GM12878 (cell line): Measurements from ENCODE around the gene ATP2A3. TPM values are rescaled to one million over a fixed set of nuclear protein-coding genes. Genes with fewer than 3 reads are reported as not detected.

ENCODE experiments used
- ATAC-seq: fragments of 200-7000 bp; cut with Tn5 transposase; 3 replicates; pipeline ENCODE4 v1.9.1; 2020; ENCODE audit warnings: mild to moderate bottlenecking, moderate library complexity
- BruUV-seq: library from RNA; stranded (reverse); fragments of 400-500 nt; replicated peaks from 2 replicates; lab custom pipeline; 2021; lab: Mats Ljungman, UMichigan
- CTCF ChIA-PET: fragments of 300-600 bp; sonication (Branson Sonifier 250); formaldehyde crosslinking; extraction: SDS; loops from one replicate; lab custom pipeline; 2021; ENCODE audit warnings: inconsistent platforms; lab: Yijun Ruan, JAX
- POLR2A ChIA-PET: fragments of 350-600 bp; formaldehyde crosslinking; extraction: SDS; loops from one replicate; lab custom pipeline; 2021; ENCODE audit warnings: inconsistent platforms; lab: Charles Lee
- RAD21 ChIA-PET: fragments of 300-600 bp; sonication (Branson Sonifier 250); formaldehyde crosslinking; loops from one replicate; lab custom pipeline; 2023; ENCODE audit warnings: antibody characterized with exemption; ENCODE audit not compliant: unreplicated experiment; lab: Charles Lee
- SMC1A ChIA-PET: fragments of 300-600 bp; sonication (Branson Sonifier 250); formaldehyde crosslinking; loops from one replicate; lab custom pipeline; 2023; ENCODE audit not compliant: unreplicated experiment, uncharacterized antibody; lab: Charles Lee
- DNase-seq: peaks from one replicate; pipeline ENCODE4 v3.0.0-alpha.2; 2011; ENCODE audit warnings: low read depth, low spot score
- FAIRE-seq: peaks from 3 replicates; lab custom pipeline; 2011; peaks lifted over from hg19 to GRCh38; lab: Jason Lieb, UNC
- H2AFZ ChIP-seq: 2 replicates; pipeline ENCODE4 v1.6.0; 2011; ENCODE audit warnings: low read depth, low read length, control low read depth; ENCODE audit not compliant: control insufficient read depth
- H3K27ac ChIP-seq: 2 replicates; pipeline ENCODE4 v1.5.1; 2011; ENCODE audit warnings: control low read depth; ENCODE audit not compliant: control insufficient read depth, insufficient read depth
- H3K27me3 ChIP-seq, 2 experiments: replicated peaks in 1 of 2; 2 replicates each; pipeline versions ENCODE4 v1.6.0 to v1.6.1; 2011; ENCODE audit warnings: low read length in 1 of 2; ENCODE audit not compliant: control insufficient read depth in 2 of 2, insufficient read depth in 2 of 2
- H3K36me3 ChIP-seq, 2 experiments: 2 replicates each; pipeline ENCODE4 v1.5.1; 2011; ENCODE audit warnings: low read length in 1 of 2; ENCODE audit not compliant: control insufficient read depth in 2 of 2, insufficient read depth in 2 of 2
- H3K4me1 ChIP-seq: 2 replicates; pipeline ENCODE4 v1.6.1; 2011; ENCODE audit warnings: mild to moderate bottlenecking, low read length, moderate library complexity, mixed read lengths; ENCODE audit not compliant: control insufficient read depth, insufficient read depth
- H3K4me2 ChIP-seq: 2 replicates; pipeline ENCODE4 v1.6.0; 2011; ENCODE audit warnings: control low read depth; ENCODE audit not compliant: control insufficient read depth, insufficient read depth
- H3K4me3 ChIP-seq: fragments of 200-600 bp; sonication (generic); 2 replicates; pipeline ENCODE4 v1.5.1; 2016
- H3K79me2 ChIP-seq: 2 replicates; pipeline ENCODE4 v1.6.0; 2011; ENCODE audit warnings: low read length; ENCODE audit not compliant: control insufficient read depth, insufficient read depth
- H3K9ac ChIP-seq: 2 replicates; pipeline ENCODE4 v1.8.0; 2011; ENCODE audit warnings: low read length, control low read depth, mixed read lengths; ENCODE audit not compliant: control insufficient read depth, insufficient read depth
- H3K9me3 ChIP-seq: replicated peaks from 3 replicates; pipeline ENCODE4 v1.5.1; 2011; ENCODE audit warnings: mild to moderate bottlenecking, low read length; ENCODE audit not compliant: control insufficient read depth, insufficient read depth
- H4K20me1 ChIP-seq: 2 replicates; pipeline ENCODE4 v1.6.0; 2011; ENCODE audit not compliant: control insufficient read depth, insufficient read depth
- BCL11A ChIP-seq: IDR thresholded peaks from 2 replicates; pipeline ENCODE4 v1.6.1; 2011; ENCODE audit warnings: low read depth, low read length
- BMI1 ChIP-seq: fragments of 450-650 bp; IDR thresholded peaks from 2 replicates; pipeline ENCODE4 v1.6.1; 2016; ENCODE audit warnings: mild to moderate bottlenecking, moderate library complexity, borderline replicate concordance
- HDAC6 ChIP-seq: fragments of 200-600 bp; sonication (generic); IDR thresholded peaks from one replicate; pipeline ENCODE4 v1.8.0; 2017; ENCODE audit warnings: antibody characterized with exemption; ENCODE audit not compliant: unreplicated experiment
- NBN ChIP-seq: fragments of 450-650 bp; IDR thresholded peaks from 2 replicates; pipeline ENCODE4 v1.6.1; 2016
- NFIC ChIP-seq: IDR thresholded peaks from 2 replicates; pipeline ENCODE4 v1.6.1; 2012; ENCODE audit warnings: low read depth, mild to moderate bottlenecking, inconsistent platforms, low read length, moderate library complexity
- NR2C1 ChIP-seq: fragments of 450-650 bp; IDR thresholded peaks from 2 replicates; pipeline ENCODE4 v1.6.1; 2017; ENCODE audit warnings: antibody characterized with exemption, mild to moderate bottlenecking, moderate library complexity
- SMAD5 ChIP-seq: IDR thresholded peaks from 2 replicates; pipeline ENCODE4 v1.6.1; 2016; ENCODE audit warnings: antibody characterized with exemption, low read depth
- SREBF2 ChIP-seq: IDR thresholded peaks from 2 replicates; pipeline ENCODE4 v1.6.1; 2012; ENCODE audit warnings: mild to moderate bottlenecking, low read length
- STAT3 ChIP-seq: IDR thresholded peaks from 2 replicates; pipeline ENCODE4 v1.6.1; 2011; ENCODE audit warnings: low read depth, low read length, improper control_type of control experiment
- TCF12 ChIP-seq: IDR thresholded peaks from 2 replicates; pipeline ENCODE4 v1.6.1; 2011; ENCODE audit warnings: low read depth, mild to moderate bottlenecking, low read length
- TCF3 ChIP-seq: IDR thresholded peaks from 2 replicates; pipeline ENCODE4 v1.6.1; 2012; ENCODE audit warnings: low read depth, mild to moderate bottlenecking, low read length, borderline replicate concordance; ENCODE audit not compliant: insufficient read depth
- ZNF217 ChIP-seq: fragments of 450-650 bp; IDR thresholded peaks from 2 replicates; pipeline ENCODE4 v1.6.1; 2017; ENCODE audit warnings: antibody characterized with exemption, mild to moderate bottlenecking
- WGBS: methylation state at CpG from one replicate; pipeline ENCODE4 v1.1.6; 2016; ENCODE audit warnings: low lambda C conversion rate; ENCODE audit not compliant: insufficient replicate concordance, insufficient coverage; ENCODE audit errors: missing lambda C conversion rate; 5-methylcytosine and 5-hydroxymethylcytosine counted together
- in situ Hi-C: fragments of 300-500 bp; cut with MboI; formaldehyde crosslinking; loops from 9 replicates; pipeline ENCODE4 v1.14.3; 2018; ENCODE audit warnings: mixed read lengths
- intact Hi-C: fragments of 100-400 bp; cut with micrococcal nuclease; formaldehyde crosslinking; loops from one replicate; pipeline ENCODE4 v1.14.2; 2022; ENCODE audit not compliant: unreplicated experiment
- polyA plus RNA-seq, 11 experiments: library from polyadenylated mRNA; depleted of rRNA in 4 of 11; unstranded in 6 of 11; stranded (reverse) in 5 of 11; fragments of >200 nt; fragmentation: Nextera tagmentation in 4 of 11; fragmentation: Illumina TruSeq in 1 of 11; extraction: Ambion mirVana in 4 of 11; extraction: Trizol in 1 of 11; gene quantifications; 1 replicate in 1 of 11; 2 replicates in 10 of 11; pipeline versions ENCODE4 v1.2.1 to v1.2.3, GENCODE V29; 2011 to 2016; ENCODE audit warnings: inconsistent platforms in 2 of 11, missing spikeins in 2 of 11, low read depth in 1 of 11
- total RNA-seq, 4 experiments: library from RNA; depleted of rRNA in 3 of 4; stranded (reverse); fragments of >200 nt in 3 of 4; fragmentation: Illumina TruSeq in 1 of 4; extraction: Trizol in 1 of 4; gene quantifications; 2 replicates each; pipeline versions ENCODE4 v1.2.1 to v1.2.3, GENCODE V29; 2013 to 2021
- TF ChIP-seq, protein P1 (sequence below): fragments of 450-650 bp; IDR thresholded peaks from 2 replicates; pipeline ENCODE4 v1.6.1; 2016; ENCODE audit warnings: mild to moderate bottlenecking
- TF ChIP-seq, protein P2 (sequence below): IDR thresholded peaks from 2 replicates; pipeline ENCODE4 v1.6.1; 2011; ENCODE audit warnings: low read depth, low read length, improper control_type of control experiment, borderline replicate concordance
- TF ChIP-seq, protein P3 (sequence below): fragments of 450-650 bp; IDR thresholded peaks from 2 replicates; pipeline ENCODE4 v1.6.1; 2014; ENCODE audit warnings: mild to moderate bottlenecking
- TF ChIP-seq, protein P4 (sequence below), 3 experiments: IDR thresholded peaks in 2 of 3; conservative IDR thresholded peaks in 1 of 3; 2 replicates each; pipeline ENCODE4 v1.5.1; 2011; ENCODE audit warnings: low read depth in 3 of 3, low read length in 3 of 3, mild to moderate bottlenecking in 3 of 3, control low read depth in 2 of 3, moderate library complexity in 2 of 3, inconsistent platforms in 1 of 3, mixed read lengths in 1 of 3; ENCODE audit not compliant: control insufficient read depth in 2 of 3, insufficient read depth in 1 of 3; ENCODE audit errors: extremely low read depth in 1 of 3
- TF ChIP-seq, protein P5 (sequence below): fragments of 450-650 bp; IDR thresholded peaks from 2 replicates; pipeline ENCODE4 v1.6.1; 2017; ENCODE audit warnings: mild to moderate bottlenecking, moderate library complexity

The ATP2A3 gene
- total and polyA plus RNA-seq, 10 of the 15 experiments (the other 5 are each of a cell fraction or from before 2014, with no cell fraction given) = 1.0 to 99.2 (median 37.9) TPM

DNA sequence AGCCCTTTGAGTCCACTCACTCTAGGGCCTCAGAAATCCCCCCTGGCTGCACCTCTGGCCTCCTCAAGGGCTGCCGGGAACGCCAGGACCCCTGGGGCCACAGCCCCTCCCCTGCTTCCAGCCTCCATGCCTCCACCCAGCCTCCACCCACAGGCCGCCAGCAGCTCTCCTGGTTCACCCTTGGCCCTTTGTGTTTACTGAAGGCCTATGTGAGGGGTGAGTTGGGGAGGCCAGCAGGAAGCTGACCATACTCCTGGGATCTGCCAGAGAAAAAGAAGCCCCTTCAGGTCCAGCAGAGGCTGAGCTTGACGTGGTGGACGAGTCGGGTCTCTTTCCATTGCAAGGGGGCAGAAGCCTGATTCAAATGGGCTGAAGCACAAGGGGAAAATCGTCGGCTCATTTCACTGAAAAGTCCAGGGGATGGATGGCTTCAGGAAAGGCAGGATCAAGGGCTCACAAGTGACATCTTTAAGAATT is 18.3 kb upstream of the ATP2A3 start:
- Histone ChIP-seq H3K4me1 (peaks cover 12% of the 10 kb centered on the region), H2AFZ (no peak overlapping the region), H3K4me3 (no peak overlapping the region), H3K27ac (no peak overlapping the region), H3K36me3 (no peaks in the 10 kb centered on the region), H3K27me3 (no peaks in the 10 kb centered on the region), H3K4me2 (no peak overlapping the region), H3K79me2 (no peaks in the 10 kb centered on the region), H3K9ac (no peak overlapping the region), H3K9me3 (no peaks in the 10 kb centered on the region), H4K20me1 (no peaks in the 10 kb centered on the region)
- CTCF ChIA-PET = interaction anchor here (0.8 kb wide), 1 partner anchor 18 kb away, joined by 3 read pairs; no protein-coding TSS in a partner anchor
- ATAC-seq (no peak), DNase-seq (no peak), FAIRE-seq (no peak)
- POLR2A ChIA-PET = no interaction called here
- no TSS peak for BruUV-seq
- intact Hi-C loops (no loop called here), in situ Hi-C loops (no loop called here)
- RAD21 ChIA-PET = no interaction called here
- 66% methylated on average over 8 of the region's 8 CpGs for WGBS
- SMC1A ChIA-PET = no interaction called here
- TF ChIP-seq, protein P1, sequence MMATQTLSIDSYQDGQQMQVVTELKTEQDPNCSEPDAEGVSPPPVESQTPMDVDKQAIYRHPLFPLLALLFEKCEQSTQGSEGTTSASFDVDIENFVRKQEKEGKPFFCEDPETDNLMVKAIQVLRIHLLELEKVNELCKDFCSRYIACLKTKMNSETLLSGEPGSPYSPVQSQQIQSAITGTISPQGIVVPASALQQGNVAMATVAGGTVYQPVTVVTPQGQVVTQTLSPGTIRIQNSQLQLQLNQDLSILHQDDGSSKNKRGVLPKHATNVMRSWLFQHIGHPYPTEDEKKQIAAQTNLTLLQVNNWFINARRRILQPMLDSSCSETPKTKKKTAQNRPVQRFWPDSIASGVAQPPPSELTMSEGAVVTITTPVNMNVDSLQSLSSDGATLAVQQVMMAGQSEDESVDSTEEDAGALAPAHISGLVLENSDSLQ = no peak
- TF ChIP-seq, protein P2, sequence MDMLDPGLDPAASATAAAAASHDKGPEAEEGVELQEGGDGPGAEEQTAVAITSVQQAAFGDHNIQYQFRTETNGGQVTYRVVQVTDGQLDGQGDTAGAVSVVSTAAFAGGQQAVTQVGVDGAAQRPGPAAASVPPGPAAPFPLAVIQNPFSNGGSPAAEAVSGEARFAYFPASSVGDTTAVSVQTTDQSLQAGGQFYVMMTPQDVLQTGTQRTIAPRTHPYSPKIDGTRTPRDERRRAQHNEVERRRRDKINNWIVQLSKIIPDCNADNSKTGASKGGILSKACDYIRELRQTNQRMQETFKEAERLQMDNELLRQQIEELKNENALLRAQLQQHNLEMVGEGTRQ = no peak
- TF ChIP-seq, protein P3, sequence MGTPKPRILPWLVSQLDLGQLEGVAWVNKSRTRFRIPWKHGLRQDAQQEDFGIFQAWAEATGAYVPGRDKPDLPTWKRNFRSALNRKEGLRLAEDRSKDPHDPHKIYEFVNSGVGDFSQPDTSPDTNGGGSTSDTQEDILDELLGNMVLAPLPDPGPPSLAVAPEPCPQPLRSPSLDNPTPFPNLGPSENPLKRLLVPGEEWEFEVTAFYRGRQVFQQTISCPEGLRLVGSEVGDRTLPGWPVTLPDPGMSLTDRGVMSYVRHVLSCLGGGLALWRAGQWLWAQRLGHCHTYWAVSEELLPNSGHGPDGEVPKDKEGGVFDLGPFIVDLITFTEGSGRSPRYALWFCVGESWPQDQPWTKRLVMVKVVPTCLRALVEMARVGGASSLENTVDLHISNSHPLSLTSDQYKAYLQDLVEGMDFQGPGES = no peak
- TF ChIP-seq NR2C1 (no peak), TCF3 (no peak), STAT3 (no peak), HDAC6 (no peak), BMI1 (no peak), SREBF2 (no peak), BCL11A (no peak), ZNF217 (no peak), TCF12 (no peak), NFIC (no peak), NBN (no peak), SMAD5 (no peak)
- TF ChIP-seq, protein P4, sequence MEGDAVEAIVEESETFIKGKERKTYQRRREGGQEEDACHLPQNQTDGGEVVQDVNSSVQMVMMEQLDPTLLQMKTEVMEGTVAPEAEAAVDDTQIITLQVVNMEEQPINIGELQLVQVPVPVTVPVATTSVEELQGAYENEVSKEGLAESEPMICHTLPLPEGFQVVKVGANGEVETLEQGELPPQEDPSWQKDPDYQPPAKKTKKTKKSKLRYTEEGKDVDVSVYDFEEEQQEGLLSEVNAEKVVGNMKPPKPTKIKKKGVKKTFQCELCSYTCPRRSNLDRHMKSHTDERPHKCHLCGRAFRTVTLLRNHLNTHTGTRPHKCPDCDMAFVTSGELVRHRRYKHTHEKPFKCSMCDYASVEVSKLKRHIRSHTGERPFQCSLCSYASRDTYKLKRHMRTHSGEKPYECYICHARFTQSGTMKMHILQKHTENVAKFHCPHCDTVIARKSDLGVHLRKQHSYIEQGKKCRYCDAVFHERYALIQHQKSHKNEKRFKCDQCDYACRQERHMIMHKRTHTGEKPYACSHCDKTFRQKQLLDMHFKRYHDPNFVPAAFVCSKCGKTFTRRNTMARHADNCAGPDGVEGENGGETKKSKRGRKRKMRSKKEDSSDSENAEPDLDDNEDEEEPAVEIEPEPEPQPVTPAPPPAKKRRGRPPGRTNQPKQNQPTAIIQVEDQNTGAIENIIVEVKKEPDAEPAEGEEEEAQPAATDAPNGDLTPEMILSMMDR (IDR thresholded peaks at IDR 0.05 in 2 of 3, conservative IDR thresholded peaks at IDR 0.05 in 1 of 3; ENCODE audit: control insufficient read depth in 2 of 3, extremely low read depth in 1 of 3, insufficient read depth in 1 of 3, low read depth in 3 of 3, low read length in 3 of 3) = no peak
- TF ChIP-seq, protein P5, sequence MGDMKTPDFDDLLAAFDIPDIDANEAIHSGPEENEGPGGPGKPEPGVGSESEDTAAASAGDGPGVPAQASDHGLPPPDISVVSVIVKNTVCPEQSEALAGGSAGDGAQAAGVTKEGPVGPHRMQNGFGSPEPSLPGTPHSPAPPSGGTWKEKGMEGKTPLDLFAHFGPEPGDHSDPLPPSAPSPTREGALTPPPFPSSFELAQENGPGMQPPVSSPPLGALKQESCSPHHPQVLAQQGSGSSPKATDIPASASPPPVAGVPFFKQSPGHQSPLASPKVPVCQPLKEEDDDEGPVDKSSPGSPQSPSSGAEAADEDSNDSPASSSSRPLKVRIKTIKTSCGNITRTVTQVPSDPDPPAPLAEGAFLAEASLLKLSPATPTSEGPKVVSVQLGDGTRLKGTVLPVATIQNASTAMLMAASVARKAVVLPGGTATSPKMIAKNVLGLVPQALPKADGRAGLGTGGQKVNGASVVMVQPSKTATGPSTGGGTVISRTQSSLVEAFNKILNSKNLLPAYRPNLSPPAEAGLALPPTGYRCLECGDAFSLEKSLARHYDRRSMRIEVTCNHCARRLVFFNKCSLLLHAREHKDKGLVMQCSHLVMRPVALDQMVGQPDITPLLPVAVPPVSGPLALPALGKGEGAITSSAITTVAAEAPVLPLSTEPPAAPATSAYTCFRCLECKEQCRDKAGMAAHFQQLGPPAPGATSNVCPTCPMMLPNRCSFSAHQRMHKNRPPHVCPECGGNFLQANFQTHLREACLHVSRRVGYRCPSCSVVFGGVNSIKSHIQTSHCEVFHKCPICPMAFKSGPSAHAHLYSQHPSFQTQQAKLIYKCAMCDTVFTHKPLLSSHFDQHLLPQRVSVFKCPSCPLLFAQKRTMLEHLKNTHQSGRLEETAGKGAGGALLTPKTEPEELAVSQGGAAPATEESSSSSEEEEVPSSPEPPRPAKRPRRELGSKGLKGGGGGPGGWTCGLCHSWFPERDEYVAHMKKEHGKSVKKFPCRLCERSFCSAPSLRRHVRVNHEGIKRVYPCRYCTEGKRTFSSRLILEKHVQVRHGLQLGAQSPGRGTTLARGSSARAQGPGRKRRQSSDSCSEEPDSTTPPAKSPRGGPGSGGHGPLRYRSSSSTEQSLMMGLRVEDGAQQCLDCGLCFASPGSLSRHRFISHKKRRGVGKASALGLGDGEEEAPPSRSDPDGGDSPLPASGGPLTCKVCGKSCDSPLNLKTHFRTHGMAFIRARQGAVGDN = no peak
